NCI-H146 (cell line): ENCODE results near the gene CAMKV.
"Not testable (repeated sequence)": the region's sequence is repeated elsewhere in the genome, so short reads cannot be mapped to it uniquely, and the experiment has no call there.

Experiments used
- DNase-seq: peaks from one replicate; lab custom pipeline; 2025; lab: John Stamatoyannopoulos, UW

Gene CAMKV

DNA sequence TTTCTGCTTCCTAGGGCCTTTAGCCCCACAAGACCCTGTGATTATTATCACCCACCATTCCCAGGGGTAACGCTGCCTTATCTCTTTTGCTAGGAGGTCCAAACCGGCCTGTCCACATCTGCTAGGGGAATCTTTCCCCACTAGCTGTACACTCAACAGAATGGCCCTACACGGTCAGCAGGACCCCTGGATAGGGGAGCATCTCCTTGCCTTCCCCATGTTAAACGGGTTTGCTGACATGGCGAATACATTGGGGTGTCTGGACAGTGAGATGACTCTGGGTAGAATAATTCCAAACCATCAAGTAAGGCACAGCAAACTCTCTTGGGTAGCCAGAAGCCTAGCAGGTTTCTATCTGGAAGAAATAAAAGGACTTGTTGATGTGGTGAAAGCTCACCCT is 14.0 kb downstream of the CAMKV start:
- no peak for DNase-seq

DNA sequence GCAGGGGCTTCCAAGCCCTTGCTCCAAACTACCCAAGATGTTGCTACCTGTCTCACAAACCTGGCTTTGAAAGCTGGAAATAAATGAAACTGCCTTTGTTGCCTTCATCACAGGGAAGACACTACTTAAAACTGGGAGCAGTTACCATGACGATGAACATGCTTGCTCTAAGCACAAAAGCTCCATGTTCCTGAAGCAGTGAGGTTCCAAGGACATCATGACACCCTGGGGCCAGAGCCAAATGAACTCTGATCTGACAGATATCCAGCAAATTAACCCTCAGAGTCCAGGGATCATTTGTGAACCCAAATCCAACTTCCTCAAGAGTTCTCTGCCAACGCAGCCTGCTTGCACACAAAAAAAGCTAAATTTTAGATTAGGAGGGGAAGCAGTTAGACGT is 24.0 kb downstream of the CAMKV start:
- DNase-seq, result no peak

DNA sequence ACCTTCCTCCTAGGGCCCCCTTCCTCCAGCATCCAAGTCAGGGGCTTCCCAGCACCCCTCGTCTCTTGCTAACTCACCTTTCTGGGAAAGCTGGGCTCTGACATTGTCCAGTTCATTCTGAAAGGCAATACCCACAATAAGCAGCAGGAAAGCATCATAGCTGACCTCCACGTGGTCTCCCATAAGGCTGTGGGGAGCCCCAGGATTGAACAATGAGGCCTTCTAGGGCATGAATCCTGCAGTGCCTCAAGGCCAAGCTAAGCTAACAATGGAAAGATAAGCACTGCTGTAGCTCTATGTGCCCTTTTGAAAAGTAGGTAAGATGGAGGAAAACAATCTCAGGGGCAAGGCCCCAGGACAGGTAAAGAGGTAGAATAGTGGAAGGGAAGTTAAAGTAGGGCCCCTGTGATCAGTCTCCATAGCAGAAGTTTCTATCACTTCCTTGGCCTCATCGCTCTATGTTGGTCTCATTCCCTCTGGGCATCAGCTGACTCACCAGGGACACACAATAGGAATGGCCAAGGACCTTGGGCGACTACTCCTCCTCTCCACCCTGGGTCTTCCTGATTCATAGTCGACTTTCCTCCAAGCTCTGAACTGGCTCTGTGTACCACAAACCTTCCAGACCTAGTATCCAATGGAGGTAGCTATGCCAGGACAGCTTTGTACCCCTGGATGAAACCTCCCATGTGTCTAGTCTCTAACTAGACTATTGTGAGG is 25.1 kb downstream of the CAMKV start:
- no peak for DNase-seq

GRCh38 chr3:49842843-49843517 is 26.7 kb downstream of the CAMKV start:
- no peak for DNase-seq

- no peak for DNase-seq
These were observed 27.9 kb downstream of the CAMKV start for GRCh38 chr3:49841806-49842205.

- no peak for DNase-seq
These were observed 28.5 kb downstream of the CAMKV start for GRCh38 chr3:49841126-49841696.

DNA sequence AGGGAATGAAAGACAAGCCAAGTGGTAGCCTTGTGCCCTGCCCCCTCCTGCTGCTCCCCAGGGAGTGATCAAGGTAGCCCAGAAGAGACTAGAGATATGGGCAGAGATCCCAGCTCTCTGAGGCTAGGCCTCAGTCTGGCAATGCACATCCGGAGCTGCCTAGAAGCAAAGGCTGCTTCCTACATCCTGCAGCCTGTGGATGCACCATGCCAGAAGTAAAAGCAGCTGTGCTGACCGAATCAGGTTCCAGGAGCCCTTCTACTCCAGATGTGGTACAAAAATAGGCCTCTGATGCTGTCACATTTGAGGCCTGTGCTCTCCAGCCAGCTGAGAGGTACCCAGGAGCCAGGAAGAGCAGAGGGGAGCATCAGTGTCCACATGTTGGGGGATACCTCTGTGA is 29.3 kb downstream of the CAMKV start:
- DNase-seq, result no peak

GRCh38 chr3:49839193-49839809 is 30.4 kb downstream of the CAMKV start:
- peak; percentile 34 for DNase-seq

GRCh38 chr3:49831341-49831740 is 38.4 kb downstream of the CAMKV start:
- DNase-seq, result no peak

DNA sequence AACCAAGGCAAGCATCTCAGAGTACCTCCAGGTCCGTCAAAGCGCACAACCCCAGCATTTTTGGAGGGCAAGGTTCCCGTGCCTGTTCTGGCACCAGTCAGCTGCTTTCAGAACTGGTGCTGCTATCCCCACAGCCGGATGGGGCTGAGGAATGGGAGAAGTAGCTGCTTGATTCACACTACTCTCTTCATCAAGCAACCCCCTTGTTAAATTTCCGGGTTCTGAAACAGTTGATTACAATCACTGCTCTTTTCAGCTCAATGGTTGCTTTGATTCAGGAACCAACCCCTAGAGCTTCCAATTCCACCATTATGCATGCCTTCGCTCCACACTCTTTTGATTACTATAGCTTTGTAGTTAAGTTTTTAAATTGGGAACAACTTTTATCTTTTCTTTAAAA is 43.7 kb downstream of the CAMKV start:
- DNase-seq, result no peak

- not testable (repeated sequence) for DNase-seq
These were observed 46.6 kb downstream of the CAMKV start for GRCh38 chr3:49823131-49823530.

DNA sequence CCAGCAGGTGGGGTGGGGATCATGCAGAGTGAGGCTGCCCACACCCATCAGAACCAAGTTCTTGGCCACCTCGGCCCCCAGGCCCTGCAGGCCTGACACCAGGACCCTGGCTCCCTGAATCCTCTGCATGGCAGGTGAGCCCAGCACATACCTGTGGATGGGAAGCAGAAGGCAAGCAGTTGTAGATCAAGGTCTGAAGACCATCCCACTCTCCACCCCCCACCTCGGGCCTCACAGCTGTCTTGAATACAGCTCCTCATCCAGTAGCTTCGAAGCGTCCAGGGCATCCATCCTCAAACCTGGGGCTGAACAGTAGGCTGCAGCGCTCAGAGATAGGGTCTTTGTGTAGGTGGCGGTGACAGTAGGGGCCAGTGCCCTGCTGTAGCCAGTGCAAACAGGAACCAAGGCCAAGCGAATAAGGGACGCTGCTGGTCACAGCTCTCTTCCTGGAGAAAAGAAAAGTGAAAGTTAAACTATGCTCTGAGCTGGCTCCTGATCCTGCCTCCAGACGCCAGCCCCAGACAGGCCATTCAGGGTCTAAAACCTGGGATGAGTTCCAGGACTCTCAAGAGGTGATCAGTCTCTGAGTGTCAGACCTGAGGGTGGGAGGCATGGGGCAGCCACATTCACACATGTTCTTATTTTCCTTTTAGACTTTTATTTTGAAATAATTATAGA is 56.1 kb downstream of the CAMKV start, which contains the start of gene UBA7:
Gene UBA7 (minus strand): TSS at position 457 of the 678 bp plus-strand sequence. CDS start 166 bp downstream, at position 291.
- DNase-seq, result no peak

DNA sequence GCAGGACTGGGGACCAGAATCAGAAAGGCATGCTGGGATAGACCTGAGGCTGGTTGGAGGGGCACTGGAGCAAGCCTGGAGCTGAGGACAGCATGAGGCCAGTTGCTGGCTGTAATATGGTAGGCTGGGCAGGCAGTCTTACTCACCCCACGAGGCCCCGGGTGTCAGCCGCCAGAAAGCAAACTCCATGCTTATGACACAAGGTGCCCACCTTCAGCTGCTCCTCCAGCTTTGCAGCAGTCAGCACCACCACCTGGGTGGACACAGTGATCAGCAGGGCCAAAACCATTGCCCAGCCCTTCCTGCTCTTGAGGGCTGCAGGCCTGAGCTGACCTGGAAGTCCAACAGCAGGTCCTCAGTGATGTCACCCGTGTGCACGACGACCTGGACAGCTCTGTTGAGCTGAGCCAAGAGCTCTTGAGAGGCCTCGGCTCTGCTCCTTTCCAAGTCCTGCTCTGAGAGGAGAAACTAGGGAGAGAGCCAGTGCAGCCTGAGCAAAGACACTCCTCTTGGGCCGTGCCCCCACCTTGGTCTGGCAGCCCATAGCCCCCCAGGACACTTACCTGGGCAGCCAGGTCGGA is 56.7 kb downstream of the CAMKV start:
- no peak for DNase-seq
